AG04449 (cell line): Measurements from ENCODE around the gene BCAT1.

Source experiments
- CTCF ChIA-PET: fragments of 350-600 bp; formaldehyde crosslinking; extraction: SDS; loops from one replicate; lab custom pipeline; 2021; ENCODE audit warnings: antibody characterized with exemption; lab: Yijun Ruan, JAX
- POLR2A ChIA-PET: fragments of 400-600, 350-600 bp; formaldehyde crosslinking; extraction: SDS; loops from one replicate; lab custom pipeline; 2020; ENCODE audit warnings: antibody characterized with exemption, inconsistent platforms; lab: Yijun Ruan, JAX
- DNase-seq: peaks from one replicate; pipeline ENCODE4 v3.0.0-alpha.2; 2010; ENCODE audit warnings: low read depth, low spot score
- H3K4me3 ChIP-seq: 2 replicates; pipeline ENCODE4 v1.5.1; 2011; ENCODE audit warnings: low read depth, mild to moderate bottlenecking, control low read depth, low read length
- CTCF ChIP-seq: IDR thresholded peaks from one replicate; pipeline ENCODE4 v1.5.1; 2011; ENCODE audit warnings: mild to moderate bottlenecking, moderate library complexity, low read length, control low read depth, inconsistent platforms; ENCODE audit not compliant: insufficient read depth; ENCODE audit errors: missing control alignments

The BCAT1 gene

GRCh38 chr12:24770334-24770733, 178.6 kb downstream of the BCAT1 start:
- TF ChIP-seq CTCF = no peak
- ChIA-PET CTCF (no interaction called here), POLR2A (no interaction called here)
- no peak for DNase-seq
- no peak overlapping the region for H3K4me3 ChIP-seq

- no peak overlapping the region for H3K4me3 ChIP-seq
- ChIA-PET CTCF (interaction anchor here (2.2 kb wide), 1 partner anchor 9 kb away, joined by 13 read pairs; no protein-coding TSS in a partner anchor), POLR2A (no interaction called here)
Measured at GRCh38 chr12:24769682-24770081, 179.2 kb downstream of the BCAT1 start.

GRCh38 chr12:24768415-24768814, 180.5 kb downstream of the BCAT1 start:
- DNase-seq = no peak
- no peak for TF ChIP-seq CTCF

More at GRCh38 chr12:24769682-24770081, 179.2 kb downstream of the BCAT1 start:
- no peak for TF ChIP-seq CTCF
- no peak for DNase-seq

GRCh38 chr12:24767016-24767415, 181.9 kb downstream of the BCAT1 start:
- no peak for TF ChIP-seq CTCF
- no peak overlapping the region for H3K4me3 ChIP-seq
- ChIA-PET POLR2A (no interaction called here), CTCF (no interaction called here)
- no peak for DNase-seq

More at GRCh38 chr12:24768415-24768814, 180.5 kb downstream of the BCAT1 start:
- ChIA-PET POLR2A (no interaction called here), CTCF (interaction anchor here (2.2 kb wide), 1 partner anchor 10 kb away, joined by 13 read pairs; no protein-coding TSS in a partner anchor)
- H3K4me3 ChIP-seq = no peak overlapping the region

GRCh38 chr12:24764712-24765111, 184.2 kb downstream of the BCAT1 start:
- POLR2A ChIA-PET = no interaction called here
- no peak for TF ChIP-seq CTCF

GRCh38 chr12:24760606-24761378, 188.1 kb downstream of the BCAT1 start:
- no peak for DNase-seq
- no peak for TF ChIP-seq CTCF
- ChIA-PET CTCF (no interaction called here), POLR2A (no interaction called here)
- H3K4me3 ChIP-seq = no peak overlapping the region

More at GRCh38 chr12:24764712-24765111, 184.2 kb downstream of the BCAT1 start:
- no peak for DNase-seq
- CTCF ChIA-PET = interaction anchor here (0.7 kb wide), 1 partner anchor 24 kb away, joined by 3 read pairs; no protein-coding TSS in a partner anchor
- H3K4me3 ChIP-seq = no peak overlapping the region
